ENCODE data around the gene VIM.

GRCh38 chr10:17210361-17210760 is 17.7 kb upstream of the VIM start:
- TF ChIP-seq ZNF404 (tag by site-specific recombination; IDR thresholded peaks at IDR 0.05): no peak
- no peak for TF ChIP-seq ZNF704 (tag by site-specific recombination; IDR thresholded peaks at IDR 0.05)
- no peak for TF ChIP-seq CTCF (tag by site-specific recombination; IDR thresholded peaks at IDR 0.05)
- no peak for TF ChIP-seq SP2 (tag by site-specific recombination; IDR thresholded peaks at IDR 0.05)
- no peak for TF ChIP-seq ZNF501 (tag by site-specific recombination; IDR thresholded peaks at IDR 0.05)
- no peak for TF ChIP-seq ZNF416 (tag by site-specific recombination; IDR thresholded peaks at IDR 0.05)

Measured in HEK293 (cell line).